ENCODE data around the gene BBOF1.

- no peak for TF ChIP-seq REST (IDR thresholded peaks at IDR 0.05)
- TF ChIP-seq MAX (IDR thresholded peaks at IDR 0.05), result no peak
- no peak for TF ChIP-seq CTCF (IDR thresholded peaks at IDR 0.05; ENCODE audit: low read depth, low read length, missing input control)
- TF ChIP-seq SP1 (IDR thresholded peaks at IDR 0.05), result no peak
- no peak for TF ChIP-seq FOXA1 (IDR thresholded peaks at IDR 0.05)
- no peak for TF ChIP-seq GABPA (IDR thresholded peaks at IDR 0.05 in 1 of 2, conservative IDR thresholded peaks at IDR 0.05 in 1 of 2)
- no peak for TF ChIP-seq NR2F2 (IDR thresholded peaks at IDR 0.05)
- TF ChIP-seq TAF1 (conservative IDR thresholded peaks at IDR 0.05), result no peak
- no peak for TF ChIP-seq ZBTB33 (IDR thresholded peaks at IDR 0.05)
- TF ChIP-seq RAD21 (IDR thresholded peaks at IDR 0.05), result no peak
- TF ChIP-seq JUND (IDR thresholded peaks at IDR 0.05), result no peak
Observed at GRCh38 chr14:74085828-74086227, 66.7 kb downstream of the BBOF1 start.

Measured in liver (tissue), 3 donors.